HepG2 (cell line): ENCODE data around the gene NFE2L3. TPM values are rescaled to one million over a fixed set of nuclear protein-coding genes. Genes with fewer than 3 reads are reported as not detected.
A peak's percentile ranks its signal among the peaks of the same experiment; 100 is the strongest.

Source experiments
- ATAC-seq: fragments of 200-7000 bp; cut with Tn5 transposase; 3 replicates; pipeline ENCODE4 v1.9.1; 2020; ENCODE audit warnings: mild to moderate bottlenecking, moderate library complexity
- BruUV-seq: library from RNA; stranded (reverse); fragments of 400-500 nt; replicated peaks from 2 replicates; lab custom pipeline; 2021; lab: Mats Ljungman, UMichigan
- CTCF ChIA-PET: fragments of 300-600 bp; formaldehyde crosslinking; extraction: SDS; loops from one replicate; lab custom pipeline; 2021; ENCODE audit warnings: low total read pairs, inconsistent platforms, low intra/inter-chr PET ratio; lab: Yijun Ruan, JAX
- POLR2A ChIA-PET: fragments of 350-600 bp; sonication (Branson Sonifier 250); formaldehyde crosslinking; loops from one replicate; lab custom pipeline; 2020; ENCODE audit warnings: antibody characterized with exemption, inconsistent platforms; lab: Yijun Ruan, JAX
- DNase-seq: peaks from one replicate; pipeline ENCODE4 v3.0.0-alpha.2; 2015; ENCODE audit warnings: low spot score
- FAIRE-seq: peaks from 3 replicates; lab custom pipeline; 2011; peaks lifted over from hg19 to GRCh38; lab: Jason Lieb, UNC
- H2AFZ ChIP-seq: one replicate; pipeline ENCODE4 v1.6.1; 2011; ENCODE audit warnings: low read length, inconsistent platforms
- H3K27ac ChIP-seq: fragments of 300-600 bp; 3 replicates; pipeline ENCODE4 v1.8.0; 2011; ENCODE audit warnings: mixed run types, mild to moderate bottlenecking, mixed read lengths, low read length, inconsistent platforms; ENCODE audit not compliant: insufficient read depth; ENCODE audit errors: extremely low read length
- H3K27me3 ChIP-seq, 2 experiments: fragments of 200-600 bp in 1 of 2; 2 replicates in 1 of 2; 3 replicates in 1 of 2; pipeline versions ENCODE4 v1.6.0 to v1.8.0; 2011; ENCODE audit warnings: low read length in 2 of 2, mild to moderate bottlenecking in 2 of 2, moderate library complexity in 2 of 2, inconsistent platforms in 1 of 2; ENCODE audit not compliant: insufficient read depth in 2 of 2, control insufficient read depth in 1 of 2
- H3K36me3 ChIP-seq, 2 experiments: fragments of 200-600 bp in 1 of 2; replicated peaks in 1 of 2; 2 replicates in 1 of 2; 3 replicates in 1 of 2; pipeline versions ENCODE4 v1.5.1 to v1.8.0; 2011; ENCODE audit warnings: low read length in 2 of 2, inconsistent platforms in 1 of 2; ENCODE audit not compliant: insufficient read depth in 2 of 2, control insufficient read depth in 1 of 2
- H3K4me1 ChIP-seq: 2 replicates; pipeline ENCODE4 v1.5.1; 2012; ENCODE audit warnings: low read length, inconsistent platforms; ENCODE audit not compliant: insufficient read depth
- H3K4me2 ChIP-seq: 2 replicates; pipeline ENCODE4 v1.6.0; 2011; ENCODE audit warnings: low read depth, low read length, inconsistent platforms
- H3K4me3 ChIP-seq, 3 experiments: fragments of 200-600 bp in 1 of 3; sonication (generic), shearing (Covaris generic) in 1 of 3; replicated peaks in 1 of 3; 2 replicates each; pipeline ENCODE4 v1.5.1; 2011 to 2016; ENCODE audit warnings: low read length in 3 of 3, inconsistent platforms in 2 of 3, low read depth in 2 of 3, mild to moderate bottlenecking in 2 of 3, control low read depth in 1 of 3, mixed read lengths in 1 of 3; ENCODE audit not compliant: insufficient read depth in 1 of 3
- H3K79me2 ChIP-seq: one replicate; pipeline ENCODE4 v1.6.1; 2011; ENCODE audit warnings: low read length, inconsistent platforms; ENCODE audit not compliant: insufficient read depth
- H3K9ac ChIP-seq: 2 replicates; pipeline ENCODE4 v1.6.0; 2011; ENCODE audit warnings: mild to moderate bottlenecking, low read depth, low read length, inconsistent platforms; ENCODE audit not compliant: insufficient read depth
- H3K9me3 ChIP-seq: 2 replicates; pipeline ENCODE4 v1.5.1; 2012; ENCODE audit warnings: mild to moderate bottlenecking, low read length
- H4K20me1 ChIP-seq: 2 replicates; pipeline ENCODE4 v1.6.0; 2011; ENCODE audit warnings: inconsistent platforms, mild to moderate bottlenecking, low read length, moderate library complexity; ENCODE audit not compliant: insufficient read depth
- GZF1 ChIP-seq: sonication (generic); formaldehyde crosslinking; IDR thresholded peaks from 2 replicates; pipeline ENCODE4 v1.5.1; 2020; ENCODE audit warnings: mild to moderate bottlenecking, missing genetic modification reagents
- HOMEZ ChIP-seq: IDR thresholded peaks from 2 replicates; pipeline ENCODE4 v1.6.1; 2016; ENCODE audit warnings: low read depth
- PBX2 ChIP-seq: IDR thresholded peaks from 2 replicates; pipeline ENCODE4 v1.6.1; 2016; ENCODE audit warnings: control low read depth
- ZNF180 ChIP-seq: sonication (generic); formaldehyde crosslinking; IDR thresholded peaks from 2 replicates; pipeline ENCODE4 v1.4.0; 2020; ENCODE audit warnings: low read depth, missing genetic modification reagents, borderline replicate concordance
- ZNF333 ChIP-seq: sonication (generic); formaldehyde crosslinking; IDR thresholded peaks from 2 replicates; pipeline ENCODE4 v1.4.0; 2020; ENCODE audit warnings: mild to moderate bottlenecking, missing genetic modification reagents, borderline replicate concordance
- ZNF589 ChIP-seq: sonication (generic); formaldehyde crosslinking; conservative IDR thresholded peaks from 2 replicates; pipeline ENCODE4 v1.8.0; 2022; ENCODE audit warnings: mild to moderate bottlenecking, moderate library complexity, missing genetic modification reagents
- ZNF670 ChIP-seq: sonication (generic); formaldehyde crosslinking; IDR thresholded peaks from 2 replicates; pipeline ENCODE4 v1.8.0; 2022; ENCODE audit warnings: mild to moderate bottlenecking, missing genetic modification reagents, borderline replicate concordance
- ZNF674 ChIP-seq: sonication (generic); formaldehyde crosslinking; IDR thresholded peaks from 2 replicates; pipeline ENCODE4 v1.5.0; 2020; ENCODE audit warnings: low read depth, mild to moderate bottlenecking, missing genetic modification reagents
- WGBS: methylation state at CpG from one replicate; pipeline ENCODE4 v1.1.6; 2017; ENCODE audit warnings: low lambda C conversion rate; 5-methylcytosine and 5-hydroxymethylcytosine counted together
- in situ Hi-C: cut with HindIII; loops from 2 replicates; pipeline ENCODE4 v1.10.0; 2017; ENCODE audit warnings: low pct_unique_long_range_greater_than_20kb; ENCODE audit not compliant: extremely low pct_ligation_motif_present
- intact Hi-C: fragments of 100-400 bp; cut with micrococcal nuclease; formaldehyde crosslinking; loops from one replicate; pipeline ENCODE4 v1.10.0; 2022; ENCODE audit not compliant: unreplicated experiment
- polyA plus RNA-seq, 8 experiments: library from polyadenylated mRNA; depleted of rRNA in 3 of 8; stranded (reverse) in 7 of 8; unstranded in 1 of 8; fragments of >200 nt; fragmentation: Illumina TruSeq in 4 of 8; extraction: Trizol in 4 of 8; gene quantifications; 2 replicates each; pipeline versions ENCODE4 v1.2.1 to v1.2.3, GENCODE V29; 2011 to 2016; ENCODE audit warnings: low read depth in 4 of 8, missing spikeins in 1 of 8, mixed read lengths in 1 of 8; ENCODE audit not compliant: insufficient read depth in 1 of 8
- total RNA-seq, 5 experiments: library from RNA; depleted of rRNA; stranded (reverse); fragments of >200 nt; fragmentation: Illumina TruSeq; extraction: Trizol; gene quantifications; 2 replicates each; pipeline ENCODE4 v1.2.3, GENCODE V29; 2016; ENCODE audit warnings: low read depth in 1 of 5

NFE2L3 gene
- total and polyA plus RNA-seq, 2 of the 13 experiments (the other 11 are each of a cell fraction or from before 2014, with no cell fraction given): 11.4 to 19.4 TPM

GRCh38 chr7:26169271-26169670, 17.3 kb downstream of the NFE2L3 start:
- Histone ChIP-seq H3K9ac (no peak overlapping the region), H3K9me3 (no peaks in the 10 kb centered on the region), H2AFZ (no peak overlapping the region), H3K27ac (no peak overlapping the region)
- DNase-seq: no peak
- TF ChIP-seq ZNF180 (CRISPR knock-in tag) (no peak), GZF1 (CRISPR knock-in tag) (no peak), ZNF333 (CRISPR knock-in tag) (no peak), ZNF674 (CRISPR knock-in tag) (no peak), ZNF670 (CRISPR knock-in tag) (no peak), ZNF589 (CRISPR knock-in tag) (no peak), HOMEZ (CRISPR knock-in tag) (no peak), PBX2 (CRISPR knock-in tag) (no peak)
- TF ChIP-seq, all 625 proteins: peak for 0
- intact Hi-C loops (no loop called here), in situ Hi-C loops (no loop called here)
- WGBS: 87% methylated on average over 3 of the region's 3 CpGs
- no peaks in the 10 kb centered on the region for H3K79me2 ChIP-seq
- ChIA-PET POLR2A (no interaction called here), CTCF (no interaction called here)
- H3K4me1 ChIP-seq: no peaks in the 10 kb centered on the region
- H3K27me3 ChIP-seq: no peaks in the 10 kb centered on the region
- no peaks in the 10 kb centered on the region for H3K36me3 ChIP-seq
- no peak overlapping the region for H3K4me3 ChIP-seq
- 0 out of 3 replicates have a peak, but pooled peaks have one; percentile 28 for ATAC-seq
- BruUV-seq: no TSS peak
- H4K20me1 ChIP-seq: no peaks in the 10 kb centered on the region
- no peak overlapping the region for H3K4me2 ChIP-seq
- no peak for FAIRE-seq
